ENCODE results near the gene GABBR2. TPM values are rescaled to one million over a fixed set of nuclear protein-coding genes. Genes with fewer than 3 reads are reported as not detected.

The GABBR2 gene
- total RNA-seq, 2 experiments from 2014 or later = not detected

DNA sequence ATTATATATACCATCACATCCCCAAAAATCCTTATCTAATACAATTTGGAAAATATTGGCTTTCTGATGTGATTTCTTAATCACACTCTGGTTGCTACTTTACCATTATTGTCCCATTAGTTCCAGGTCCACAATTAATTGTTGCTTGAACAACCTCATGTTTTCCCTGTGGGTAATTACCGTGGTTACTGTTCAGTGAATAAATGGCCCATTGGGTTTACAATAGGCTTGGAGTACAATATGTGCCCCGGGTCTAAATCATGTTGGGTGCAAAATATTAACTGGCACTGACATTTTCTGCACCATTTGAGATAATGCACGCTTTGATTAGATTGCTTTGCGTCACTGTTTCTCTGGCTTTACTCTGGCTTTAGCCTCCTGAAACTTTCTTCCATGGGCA, 163.7 kb downstream of the GABBR2 start:
- DNase-seq = no peak
- no peaks in the 10 kb centered on the region for H3K9me3 ChIP-seq (ENCODE audit: control insufficient read depth in 1 of 2, insufficient read depth in 1 of 2, low read length in 2 of 2)
- ChIA-PET POLR2A (no interaction called here), CTCF (no interaction called here)
- TF ChIP-seq, protein P1, sequence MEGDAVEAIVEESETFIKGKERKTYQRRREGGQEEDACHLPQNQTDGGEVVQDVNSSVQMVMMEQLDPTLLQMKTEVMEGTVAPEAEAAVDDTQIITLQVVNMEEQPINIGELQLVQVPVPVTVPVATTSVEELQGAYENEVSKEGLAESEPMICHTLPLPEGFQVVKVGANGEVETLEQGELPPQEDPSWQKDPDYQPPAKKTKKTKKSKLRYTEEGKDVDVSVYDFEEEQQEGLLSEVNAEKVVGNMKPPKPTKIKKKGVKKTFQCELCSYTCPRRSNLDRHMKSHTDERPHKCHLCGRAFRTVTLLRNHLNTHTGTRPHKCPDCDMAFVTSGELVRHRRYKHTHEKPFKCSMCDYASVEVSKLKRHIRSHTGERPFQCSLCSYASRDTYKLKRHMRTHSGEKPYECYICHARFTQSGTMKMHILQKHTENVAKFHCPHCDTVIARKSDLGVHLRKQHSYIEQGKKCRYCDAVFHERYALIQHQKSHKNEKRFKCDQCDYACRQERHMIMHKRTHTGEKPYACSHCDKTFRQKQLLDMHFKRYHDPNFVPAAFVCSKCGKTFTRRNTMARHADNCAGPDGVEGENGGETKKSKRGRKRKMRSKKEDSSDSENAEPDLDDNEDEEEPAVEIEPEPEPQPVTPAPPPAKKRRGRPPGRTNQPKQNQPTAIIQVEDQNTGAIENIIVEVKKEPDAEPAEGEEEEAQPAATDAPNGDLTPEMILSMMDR (IDR thresholded peaks at IDR 0.05) = no peak
- no peaks in the 10 kb centered on the region for H3K4me1 ChIP-seq (ENCODE audit: insufficient read depth, low read length)
- no peak for ATAC-seq (ENCODE audit: poor library complexity)
- no peaks in the 10 kb centered on the region for H3K36me3 ChIP-seq (ENCODE audit: insufficient read depth, low read length)
- Mint-ChIP-seq H3K27ac (no peak overlapping the region), H3K9me3 (no peaks in the 10 kb centered on the region), H3K4me1 (ENCODE audit: low read depth) (no peaks in the 10 kb centered on the region), H3K27me3 (no peaks in the 10 kb centered on the region), H3K4me3 (no peak overlapping the region), H3K36me3 (ENCODE audit: low read depth) (no peaks in the 10 kb centered on the region)
- no peak overlapping the region for H3K4me3 ChIP-seq (ENCODE audit: low read length)
- H3K27ac ChIP-seq (ENCODE audit: low read depth in 1 of 2, low read length in 2 of 2) = no peak overlapping the region
- H3K27me3 ChIP-seq (ENCODE audit: control insufficient read depth in 1 of 2, insufficient read depth in 2 of 2, low read length in 2 of 2) = peaks cover 0 to 5% of the 10 kb centered on the region in 2 experiments
- intact Hi-C loops (cut with DNase I, micrococcal nuclease) = no loop called here

DNA sequence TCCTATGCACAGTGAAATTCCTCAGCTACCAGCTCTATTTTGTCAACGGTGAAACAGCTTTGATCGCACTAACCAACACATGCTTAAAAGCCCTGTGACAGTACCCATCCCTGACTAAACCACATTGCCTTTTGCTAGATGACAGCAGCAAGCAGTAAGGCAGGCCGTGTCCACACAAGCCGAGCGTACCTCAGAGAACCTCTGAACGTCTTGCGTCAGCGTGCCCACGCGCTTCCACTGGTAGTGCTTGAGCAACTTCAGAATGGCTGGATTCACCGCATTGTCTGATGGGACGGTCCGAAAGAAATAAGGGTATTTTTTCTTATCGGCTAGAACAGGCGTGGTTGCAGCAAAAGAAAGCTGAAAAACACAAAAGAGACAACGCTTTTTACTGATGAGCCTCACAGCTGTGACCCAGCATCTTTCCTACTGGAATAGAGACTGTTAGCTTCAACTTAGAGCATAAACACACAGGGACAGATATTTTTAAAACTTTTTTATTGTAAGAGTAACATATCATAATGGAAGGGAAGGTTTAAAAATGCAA, 167.0 kb downstream of the GABBR2 start:
- Mint-ChIP-seq H3K27me3 (no peaks in the 10 kb centered on the region), H3K9me3 (no peaks in the 10 kb centered on the region), H3K4me1 (ENCODE audit: low read depth) (no peaks in the 10 kb centered on the region), H3K4me3 (no peak overlapping the region), H3K36me3 (ENCODE audit: low read depth) (no peaks in the 10 kb centered on the region), H3K27ac (no peak overlapping the region)
- ATAC-seq (ENCODE audit: poor library complexity) = no peak
- intact Hi-C loops (cut with DNase I, micrococcal nuclease) = no loop called here
- Histone ChIP-seq H3K9me3 (ENCODE audit: control insufficient read depth in 1 of 2, insufficient read depth in 1 of 2, low read length in 2 of 2) (peaks cover 0 to 2% of the 10 kb centered on the region in 2 experiments), H3K27ac (ENCODE audit: low read depth in 1 of 2, low read length in 2 of 2) (no peak overlapping the region), H3K4me3 (ENCODE audit: low read length) (no peak overlapping the region), H3K27me3 (ENCODE audit: control insufficient read depth in 1 of 2, insufficient read depth in 2 of 2, low read length in 2 of 2) (peaks cover 5% of the 10 kb centered on the region in 2 experiments), H3K4me1 (ENCODE audit: insufficient read depth, low read length) (no peaks in the 10 kb centered on the region), H3K36me3 (ENCODE audit: insufficient read depth, low read length) (no peaks in the 10 kb centered on the region)
- POLR2A ChIA-PET = no interaction called here
- DNase-seq = no peak
- CTCF ChIA-PET = no interaction called here
- TF ChIP-seq, protein P1 (IDR thresholded peaks at IDR 0.05) = no peak

DNA sequence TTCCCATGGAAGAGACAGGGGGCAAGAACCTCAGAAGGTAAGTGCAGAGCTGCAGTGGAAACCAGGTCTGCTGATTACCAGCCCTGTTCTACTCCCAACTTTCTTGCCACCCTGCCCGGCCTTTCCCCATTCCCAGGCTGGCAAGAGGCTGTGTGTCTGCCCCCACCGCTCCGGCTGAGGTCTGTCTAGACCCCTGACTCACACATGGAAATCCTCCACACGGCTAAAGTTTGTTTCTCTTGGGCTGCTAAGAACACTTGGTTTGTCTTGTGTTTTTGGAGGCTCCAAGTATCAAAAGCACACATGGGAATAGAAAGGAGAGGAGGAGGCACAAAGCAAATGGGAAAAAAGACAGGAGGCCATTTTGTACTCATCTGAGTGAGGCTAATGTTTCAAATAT, 168.3 kb downstream of the GABBR2 start:
- peaks cover 5% of the 10 kb centered on the region in 2 experiments for H3K27me3 ChIP-seq (ENCODE audit: control insufficient read depth in 1 of 2, insufficient read depth in 2 of 2, low read length in 2 of 2)
- no peaks in the 10 kb centered on the region for H3K4me1 ChIP-seq (ENCODE audit: insufficient read depth, low read length)
- ChIA-PET CTCF (no interaction called here), POLR2A (no interaction called here)
- H3K4me3 Mint-ChIP-seq = no peak overlapping the region
- H3K9me3 ChIP-seq (ENCODE audit: control insufficient read depth in 1 of 2, insufficient read depth in 1 of 2, low read length in 2 of 2) = peaks cover 0 to 7% of the 10 kb centered on the region in 2 experiments
- no peak for ATAC-seq (ENCODE audit: poor library complexity)
- H3K27ac Mint-ChIP-seq = no peak overlapping the region
- H3K36me3 Mint-ChIP-seq (ENCODE audit: low read depth) = no peaks in the 10 kb centered on the region
- no peaks in the 10 kb centered on the region for H3K4me1 Mint-ChIP-seq (ENCODE audit: low read depth)
- no peaks in the 10 kb centered on the region for H3K27me3 Mint-ChIP-seq
- TF ChIP-seq, protein P1 (IDR thresholded peaks at IDR 0.05) = no peak
- no peaks in the 10 kb centered on the region for H3K9me3 Mint-ChIP-seq
- H3K36me3 ChIP-seq (ENCODE audit: insufficient read depth, low read length) = no peaks in the 10 kb centered on the region
- DNase-seq = no peak
- intact Hi-C loops (cut with DNase I, micrococcal nuclease) = no loop called here
- H3K4me3 ChIP-seq (ENCODE audit: low read length) = no peak overlapping the region
- no peak overlapping the region for H3K27ac ChIP-seq (ENCODE audit: low read depth in 1 of 2, low read length in 2 of 2)

All from CD4-positive, alpha-beta T cell (primary cell).